Colonic mucosa (tissue), 4 donors: ENCODE measurements around the gene ATP13A2. TPM values are rescaled to one million over a fixed set of nuclear protein-coding genes. Genes with fewer than 3 reads are reported as not detected.

ENCODE experiments used
- DNase-seq: peaks from one replicate; pipeline ENCODE4 v3.0.0-alpha.2; 2020
- H3K27ac ChIP-seq: fragments of 200-600 bp; one replicate; pipeline ENCODE4 v1.8.0; 2021
- H3K27me3 ChIP-seq: fragments of 200-600 bp; one replicate; pipeline ENCODE4 v1.8.0; 2021
- H3K36me3 ChIP-seq: fragments of 200-600 bp; one replicate; pipeline ENCODE4 v1.8.0; 2021
- H3K4me1 ChIP-seq: fragments of 200-600 bp; one replicate; pipeline ENCODE4 v1.8.0; 2021; ENCODE audit warnings: mild to moderate bottlenecking
- H3K4me3 ChIP-seq: fragments of 200-600 bp; one replicate; pipeline ENCODE4 v1.8.0; 2021
- H3K9ac ChIP-seq, 2 donors: one replicate each; pipeline ENCODE4 v1.7.0; 2013; ENCODE audit warnings: control low read depth in 2 of 2, low read depth in 2 of 2, low read length in 2 of 2
- H3K9me3 ChIP-seq: fragments of 200-600 bp; one replicate; pipeline ENCODE4 v1.8.0; 2021
- CTCF ChIP-seq: fragments of 200-600 bp; IDR thresholded peaks from one replicate; pipeline ENCODE4 v1.8.0; 2022; ENCODE audit warnings: antibody characterized with exemption, mild to moderate bottlenecking
- intact Hi-C: fragments of 100-400 bp; cut with DNase I; formaldehyde crosslinking; loops from one replicate; pipeline ENCODE4 v1.14.1; 2022
- total RNA-seq, 2 donors: library from RNA; stranded (reverse); fragmentation: NEBNext Ultra II Directional in 1 of 2; extraction: Animal tissue kit (Norgen Biotek cat#: 25700) in 1 of 2; gene quantifications; one replicate each; pipeline ENCODE4 v1.2.1, GENCODE V29; 2021
- donor health status: healthy.
- donor health status: DM: no; HTN: no; CAD: no.
- donor health status: DM: no; HTN: no; CAD: no.

The ATP13A2 gene
- total RNA-seq, result 100 to 1,000 TPM in 1 of 2 donors, 10 to 100 TPM in 1; 55.3 to 111 TPM

DNA sequence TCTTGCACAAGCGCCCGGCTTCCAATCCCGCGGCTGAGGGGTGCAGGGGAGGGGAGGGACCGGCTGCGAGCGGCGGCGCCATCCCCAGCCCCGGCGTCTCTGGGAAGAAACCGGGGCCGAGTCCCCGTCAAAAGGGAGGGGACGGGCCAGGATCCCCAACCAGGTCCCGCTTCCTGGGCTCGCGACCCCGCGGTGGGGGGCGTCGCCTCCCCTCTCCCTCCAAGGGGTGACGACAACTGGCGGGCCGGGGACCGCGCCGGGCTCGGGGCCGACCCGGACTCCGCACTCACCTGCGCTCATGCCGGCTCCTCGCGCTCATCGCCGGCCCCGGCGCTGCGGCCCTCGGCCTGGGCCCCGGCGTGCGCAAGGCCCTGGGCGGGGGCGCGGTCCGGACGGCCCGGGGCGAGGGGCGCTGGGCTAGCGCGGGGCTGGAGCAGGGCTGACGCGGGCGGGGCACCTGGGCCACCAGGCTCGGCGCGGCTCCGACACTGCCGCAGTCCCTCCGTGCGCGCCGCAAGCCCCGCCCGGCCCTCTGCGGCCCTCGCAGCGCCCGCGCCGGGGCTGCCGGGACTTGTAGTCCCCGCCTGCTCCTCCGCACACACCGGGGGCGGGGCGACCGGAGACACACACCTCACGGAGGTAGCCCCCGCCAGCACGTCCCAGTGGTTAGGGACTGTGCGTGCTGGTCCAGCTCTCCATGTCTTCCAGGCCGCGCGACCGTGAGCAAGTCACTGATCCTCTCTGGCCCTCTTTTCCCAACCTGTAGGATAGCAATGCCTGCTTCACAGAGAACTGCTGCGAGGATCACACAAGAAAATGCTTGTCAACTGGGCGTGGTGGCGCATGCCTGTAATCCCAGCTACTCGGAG is at the start of gene ATP13A2:
Gene ATP13A2 (minus strand): TSS at position 490 of the 869 bp plus-strand sequence. CDS start 190 bp downstream, at position 300.
- Histone ChIP-seq H3K4me1 (peaks cover 10% of the 10 kb centered on the region), H3K9me3 (no peaks in the 10 kb centered on the region), H3K36me3 (no peaks in the 10 kb centered on the region), H3K9ac (peak within 1 kb of the TSS; percentile 77 to 84), H3K27ac (no peak within 1 kb of the TSS), H3K27me3 (no peaks in the 10 kb centered on the region), H3K4me3 (peak within 1 kb of the TSS; percentile 95)
- intact Hi-C loops, result no loop called here
- DNase-seq, result peak; percentile 87
- TF ChIP-seq CTCF, result no peak

GRCh38 chr1:17061486-17061885 is 49.8 kb upstream of the ATP13A2 start:
- H3K4me3 ChIP-seq, result no peak overlapping the region
- no peak for TF ChIP-seq CTCF
- intact Hi-C loops, result loop anchor here (5.0 kb wide), 1 partner anchor 61 kb away; no protein-coding TSS in a partner anchor
- H3K27me3 ChIP-seq, result no peaks in the 10 kb centered on the region
- no peak for DNase-seq
- no peak overlapping the region for H3K9ac ChIP-seq
- no peaks in the 10 kb centered on the region for H3K4me1 ChIP-seq
- no peaks in the 10 kb centered on the region for H3K9me3 ChIP-seq
- H3K27ac ChIP-seq, result no peak overlapping the region
- no peaks in the 10 kb centered on the region for H3K36me3 ChIP-seq

- intact Hi-C loops, result loop anchor here (5.0 kb wide), 1 partner anchor 62 kb away; no protein-coding TSS in a partner anchor
- H3K9ac ChIP-seq, result peak overlapping the region in 1 of 2 donors; percentile 35
- H3K9me3 ChIP-seq, result no peaks in the 10 kb centered on the region
- no peak overlapping the region for H3K4me3 ChIP-seq
- H3K27me3 ChIP-seq, result no peaks in the 10 kb centered on the region
- no peak for TF ChIP-seq CTCF
- no peaks in the 10 kb centered on the region for H3K36me3 ChIP-seq
- H3K4me1 ChIP-seq, result no peaks in the 10 kb centered on the region
- no peak for DNase-seq
- no peak overlapping the region for H3K27ac ChIP-seq
These were observed 48.6 kb upstream of the ATP13A2 start for GRCh38 chr1:17060306-17060749.

DNA sequence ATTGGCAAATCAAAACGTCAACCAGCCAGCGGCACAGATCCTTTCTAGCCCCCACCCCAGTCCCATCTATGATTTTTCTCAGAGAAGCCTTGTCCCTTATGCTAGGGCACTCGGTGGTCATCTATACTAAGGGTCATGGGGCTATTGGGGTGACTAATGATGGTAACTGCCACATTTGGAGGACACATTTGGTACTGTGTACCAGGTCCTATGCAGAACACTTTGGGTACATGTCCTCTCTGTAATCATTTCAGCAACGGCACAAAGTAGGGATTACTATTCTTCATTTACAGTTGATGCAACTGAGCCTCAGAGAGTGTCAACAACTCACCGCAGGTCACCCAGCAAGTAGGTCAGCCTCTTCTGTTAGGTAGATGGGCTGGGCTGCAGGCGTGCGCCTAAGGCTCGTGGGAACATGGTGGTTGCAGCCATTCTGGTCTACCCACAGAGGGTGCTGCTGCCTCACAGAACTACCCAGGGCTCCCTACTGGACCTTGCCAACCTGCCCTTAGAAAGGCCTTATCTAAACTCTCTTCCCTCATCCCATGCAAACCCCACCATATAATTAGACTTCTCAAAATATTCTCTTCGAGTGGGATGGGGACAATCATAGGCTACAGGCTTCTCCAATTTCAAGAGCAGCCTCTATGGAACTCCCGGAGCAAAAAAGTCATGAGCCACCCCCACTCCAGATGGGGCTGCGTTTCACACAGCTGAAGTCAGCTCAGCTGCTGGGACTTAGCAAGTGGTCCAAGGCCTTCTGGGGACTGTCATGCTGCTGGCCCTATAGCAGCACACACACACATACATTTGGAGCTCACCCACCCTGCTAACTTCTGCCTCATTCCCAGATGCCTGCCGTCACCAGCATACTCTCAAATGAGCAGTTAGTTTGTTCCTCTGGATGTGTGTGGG is 47.9 kb upstream of the ATP13A2 start:
- peak; percentile 50 for TF ChIP-seq CTCF
- Histone ChIP-seq H3K9ac (peak overlapping the region in 1 of 2 donors; percentile 35), H3K4me1 (no peaks in the 10 kb centered on the region), H3K4me3 (no peak overlapping the region), H3K9me3 (no peaks in the 10 kb centered on the region), H3K36me3 (no peaks in the 10 kb centered on the region), H3K27ac (no peak overlapping the region), H3K27me3 (no peaks in the 10 kb centered on the region)
- intact Hi-C loops, result loop anchor here (5.0 kb wide), 2 partner anchors 63 to 178 kb away; no protein-coding TSS in a partner anchor
- DNase-seq, result peak; percentile 66

- Histone ChIP-seq H3K4me1 (peaks cover 9% of the 10 kb centered on the region), H3K4me3 (no peak overlapping the region), H3K9ac (no peak overlapping the region), H3K27ac (no peak overlapping the region), H3K27me3 (no peaks in the 10 kb centered on the region), H3K36me3 (no peaks in the 10 kb centered on the region), H3K9me3 (no peaks in the 10 kb centered on the region)
- intact Hi-C loops, result loop anchor here (5.0 kb wide), 1 partner anchor 181 kb away; no protein-coding TSS in a partner anchor
- TF ChIP-seq CTCF, result no peak
- DNase-seq, result no peak
These were observed 44.8 kb upstream of the ATP13A2 start for GRCh38 chr1:17056551-17056950.
